Fibroblast of pulmonary artery (primary cell): ENCODE measurements around the gene PHF10.

Experiments
- DNase-seq: peaks from one replicate; pipeline ENCODE4 v3.0.0-alpha.2; 2010; ENCODE audit warnings: low read depth
- H3K4me3 ChIP-seq: replicated peaks from 2 replicates; pipeline ENCODE4 v1.5.1; 2011; ENCODE audit warnings: low read depth, mild to moderate bottlenecking, control low read depth, low read length, moderate library complexity
- TF ChIP-seq, protein P1 (sequence below): IDR thresholded peaks from 2 replicates; pipeline ENCODE4 v1.5.1; 2011; ENCODE audit warnings: mild to moderate bottlenecking, control low read depth, low read length, inconsistent platforms; ENCODE audit errors: missing control alignments

Gene PHF10

DNA sequence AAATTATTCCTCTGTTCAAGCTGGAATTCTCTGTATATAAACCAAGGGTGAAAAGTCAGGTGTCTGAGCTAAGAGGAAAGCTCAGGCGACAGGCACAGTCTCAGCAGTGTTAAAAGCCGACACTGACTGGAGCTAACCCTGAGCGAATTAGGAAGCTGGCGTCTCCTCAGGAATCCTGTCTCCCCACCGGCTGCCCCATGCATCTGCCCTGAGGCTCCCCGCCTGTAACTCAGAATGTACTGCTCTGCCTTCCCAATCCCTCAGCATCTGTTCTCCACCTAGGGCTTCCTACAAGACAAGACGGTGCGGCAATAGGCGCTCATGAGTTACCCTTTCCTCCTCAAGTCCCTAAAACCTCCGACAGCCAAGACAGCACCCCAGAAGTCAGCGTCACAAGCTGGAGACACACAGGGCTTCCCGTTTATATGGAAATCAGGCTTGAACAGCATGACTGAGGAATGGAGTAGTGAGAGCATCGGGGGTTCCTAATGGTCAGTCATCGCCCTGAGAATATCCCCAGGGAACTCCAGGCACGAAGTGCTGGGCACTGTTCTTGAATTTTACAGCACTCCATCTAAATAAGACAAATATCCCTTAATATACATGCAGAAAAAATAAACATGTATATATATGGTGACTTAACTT lies 56.0 kb downstream of the PHF10 start:
- TF ChIP-seq, protein P1, sequence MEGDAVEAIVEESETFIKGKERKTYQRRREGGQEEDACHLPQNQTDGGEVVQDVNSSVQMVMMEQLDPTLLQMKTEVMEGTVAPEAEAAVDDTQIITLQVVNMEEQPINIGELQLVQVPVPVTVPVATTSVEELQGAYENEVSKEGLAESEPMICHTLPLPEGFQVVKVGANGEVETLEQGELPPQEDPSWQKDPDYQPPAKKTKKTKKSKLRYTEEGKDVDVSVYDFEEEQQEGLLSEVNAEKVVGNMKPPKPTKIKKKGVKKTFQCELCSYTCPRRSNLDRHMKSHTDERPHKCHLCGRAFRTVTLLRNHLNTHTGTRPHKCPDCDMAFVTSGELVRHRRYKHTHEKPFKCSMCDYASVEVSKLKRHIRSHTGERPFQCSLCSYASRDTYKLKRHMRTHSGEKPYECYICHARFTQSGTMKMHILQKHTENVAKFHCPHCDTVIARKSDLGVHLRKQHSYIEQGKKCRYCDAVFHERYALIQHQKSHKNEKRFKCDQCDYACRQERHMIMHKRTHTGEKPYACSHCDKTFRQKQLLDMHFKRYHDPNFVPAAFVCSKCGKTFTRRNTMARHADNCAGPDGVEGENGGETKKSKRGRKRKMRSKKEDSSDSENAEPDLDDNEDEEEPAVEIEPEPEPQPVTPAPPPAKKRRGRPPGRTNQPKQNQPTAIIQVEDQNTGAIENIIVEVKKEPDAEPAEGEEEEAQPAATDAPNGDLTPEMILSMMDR: no peak
- H3K4me3 ChIP-seq: no peak overlapping the region
- no peak for DNase-seq

DNA sequence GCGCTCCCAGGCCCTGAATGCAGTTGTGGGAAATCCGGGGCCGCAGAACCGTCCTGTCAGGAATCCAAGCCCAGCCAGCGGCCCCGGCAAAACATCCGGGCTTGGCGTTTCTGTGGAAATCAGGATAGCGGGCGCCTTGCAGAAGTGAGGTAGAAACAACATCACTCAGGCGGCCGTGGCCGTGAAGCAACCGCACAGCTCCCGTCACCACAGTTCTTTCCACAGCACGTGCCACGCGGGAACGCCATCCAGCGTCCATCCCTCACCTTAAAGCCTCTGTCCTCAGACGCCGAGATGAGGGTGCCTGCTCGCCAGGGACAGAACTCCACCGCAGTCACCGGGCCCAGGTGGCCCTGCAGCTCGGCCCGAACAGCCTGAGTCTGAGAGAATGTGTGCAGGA lies 56.6 kb downstream of the PHF10 start:
- no peak for DNase-seq
- no peak overlapping the region for H3K4me3 ChIP-seq
- TF ChIP-seq, protein P1: no peak

DNA sequence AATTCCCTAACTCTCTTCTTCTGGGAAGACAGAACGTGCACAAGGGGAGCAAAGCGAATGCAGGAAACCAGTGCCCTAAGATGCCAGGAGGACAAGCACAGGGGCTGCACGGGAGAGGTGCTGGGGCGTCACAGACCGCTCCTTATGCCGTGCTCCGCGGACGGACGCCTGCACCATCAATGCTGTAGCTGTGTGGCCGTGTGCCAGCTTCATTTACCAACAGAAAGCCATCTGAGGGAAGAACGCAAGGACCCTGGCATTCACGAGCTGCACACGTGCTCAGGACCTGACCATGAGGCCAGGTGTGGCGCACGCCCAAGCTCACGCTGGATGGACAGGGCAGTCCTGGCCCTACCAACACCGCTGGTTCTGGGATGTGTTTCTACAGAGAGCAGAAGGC lies 57.9 kb downstream of the PHF10 start:
- TF ChIP-seq, protein P1: no peak
- no peak for DNase-seq

DNA sequence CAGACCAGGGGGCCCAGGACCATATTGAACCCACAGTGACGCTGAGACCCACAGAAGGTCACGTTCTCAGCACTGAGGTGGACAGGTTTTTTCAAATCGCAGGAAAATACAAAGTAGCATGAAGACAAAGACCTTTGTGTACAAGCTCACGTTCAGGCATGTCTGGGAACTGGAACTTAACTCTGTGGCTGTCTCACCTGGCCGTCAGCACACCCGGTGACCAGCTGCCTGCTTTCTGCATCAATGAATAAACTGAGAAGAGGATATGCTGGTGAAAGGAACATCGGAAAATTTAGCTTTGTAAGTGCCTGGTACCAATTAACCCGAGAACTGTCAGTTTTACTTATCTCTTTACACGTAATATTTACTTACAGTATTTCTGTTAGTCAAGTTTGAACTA lies 59.0 kb downstream of the PHF10 start:
- no peak overlapping the region for H3K4me3 ChIP-seq
- DNase-seq: no peak
- TF ChIP-seq, protein P1: no peak

More for the DNA sequence above, 57.9 kb downstream of the PHF10 start:
- no peak overlapping the region for H3K4me3 ChIP-seq

DNA sequence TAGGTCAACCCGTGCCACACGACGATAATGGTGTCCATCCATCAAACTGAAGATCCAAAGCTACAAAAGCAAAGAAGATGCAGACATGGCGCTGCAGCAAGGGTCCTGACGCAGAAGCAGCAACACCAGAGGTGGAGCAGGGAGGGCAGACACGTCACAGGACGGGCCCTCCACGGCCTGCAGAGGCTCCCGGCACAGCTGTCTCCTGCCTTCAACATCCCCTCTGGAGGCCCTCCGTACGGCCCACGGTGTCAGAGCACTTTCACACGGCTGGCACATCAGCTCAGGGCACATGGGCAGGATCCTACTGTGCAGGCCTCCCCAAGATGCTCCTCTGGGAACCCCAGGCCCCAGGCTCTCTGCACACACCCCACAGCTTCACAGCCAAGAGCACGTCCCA lies 60.1 kb downstream of the PHF10 start:
- no peak for DNase-seq
- no peak overlapping the region for H3K4me3 ChIP-seq
- TF ChIP-seq, protein P1: no peak

DNA sequence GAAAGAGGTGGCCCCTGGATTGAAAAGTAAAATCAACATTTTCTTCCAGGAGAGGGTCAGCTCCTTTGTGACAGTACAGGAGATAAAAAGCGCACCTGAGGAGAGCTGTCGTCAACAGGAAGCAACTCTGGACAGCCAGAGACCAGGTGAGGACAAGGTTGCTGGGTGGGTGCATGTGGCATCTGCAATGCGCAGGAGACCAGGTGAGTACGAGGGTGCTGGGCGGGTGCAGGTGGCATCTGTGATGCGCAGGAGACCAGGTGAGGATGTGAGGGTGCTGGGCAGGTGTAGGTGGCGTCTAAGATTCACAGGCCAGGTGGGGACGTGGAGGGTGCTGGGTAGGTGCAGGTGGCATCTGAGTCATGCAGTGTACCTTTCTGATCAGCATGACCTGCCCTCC lies 60.8 kb downstream of the PHF10 start:
- no peak for DNase-seq
- TF ChIP-seq, protein P1: no peak
- no peak overlapping the region for H3K4me3 ChIP-seq

DNA sequence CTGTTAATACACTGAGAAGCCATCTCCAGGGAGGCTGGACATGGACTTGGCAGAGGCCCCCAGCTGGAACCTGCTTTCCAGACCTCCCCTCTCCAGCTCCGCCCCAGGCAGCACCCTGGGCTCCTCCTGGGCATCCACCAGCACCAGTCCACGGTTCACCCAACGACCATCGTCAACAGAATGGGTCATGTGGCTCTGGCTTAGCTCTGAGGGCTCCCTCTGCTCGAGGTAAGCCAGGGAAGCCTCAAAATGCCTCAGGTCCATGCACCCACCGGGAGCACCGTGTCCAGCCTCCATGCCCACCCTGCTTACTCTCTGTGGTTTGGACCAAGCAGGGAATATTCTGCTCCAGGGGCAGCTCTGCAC lies 62.9 kb downstream of the PHF10 start:
- no peak for DNase-seq
- TF ChIP-seq, protein P1: no peak
- no peak overlapping the region for H3K4me3 ChIP-seq
